ENCODE results near the gene GPR107.

- TF ChIP-seq EP300 (IDR thresholded peaks at IDR 0.05) = no peak
- no peak for TF ChIP-seq CTCF (IDR thresholded peaks at IDR 0.05)
Observed at GRCh38 chr9:130187523-130187846, 133.8 kb downstream of the GPR107 start.

Measured in stomach (tissue), 4 donors.